Trophoblast cell (in vitro differentiated cells and primary cell): Measurements from ENCODE around the gene MVK.

ENCODE experiments used
- DNase-seq, 2 donors: peaks; one replicate each; pipeline ENCODE4 v3.0.0-alpha.2; 2016
- H2AFZ ChIP-seq: 2 replicates; pipeline ENCODE4 v1.6.1; 2013; ENCODE audit warnings: low read length, moderate library complexity, mild to moderate bottlenecking; ENCODE audit not compliant: insufficient read depth, poor library complexity
- H2AK5ac ChIP-seq: 2 replicates; pipeline ENCODE4 v1.6.1; 2013; ENCODE audit warnings: mild to moderate bottlenecking, low read length
- H2BK120ac ChIP-seq: 2 replicates; pipeline ENCODE4 v1.6.1; 2013; ENCODE audit warnings: low read length, mild to moderate bottlenecking, moderate library complexity; ENCODE audit not compliant: insufficient read depth, poor library complexity
- H2BK12ac ChIP-seq: 2 replicates; pipeline ENCODE4 v1.6.1; 2013; ENCODE audit warnings: mild to moderate bottlenecking, low read length, moderate library complexity
- H2BK5ac ChIP-seq: 2 replicates; pipeline ENCODE4 v1.6.1; 2013; ENCODE audit warnings: low read length, low read depth, moderate library complexity, mild to moderate bottlenecking; ENCODE audit not compliant: poor library complexity
- H3K14ac ChIP-seq: 2 replicates; pipeline ENCODE4 v1.6.1; 2013; ENCODE audit warnings: mild to moderate bottlenecking, low read length
- H3K18ac ChIP-seq: 2 replicates; pipeline ENCODE4 v1.6.1; 2013; ENCODE audit warnings: mild to moderate bottlenecking, low read length
- H3K23ac ChIP-seq: 2 replicates; pipeline ENCODE4 v1.6.1; 2013; ENCODE audit warnings: low read length
- H3K27ac ChIP-seq: 2 replicates; pipeline ENCODE4 v1.5.1; 2013; ENCODE audit warnings: low read depth, mild to moderate bottlenecking, inconsistent platforms, low read length, moderate library complexity
- H3K27me3 ChIP-seq: 2 replicates; pipeline ENCODE4 v1.6.1; 2013; ENCODE audit warnings: inconsistent platforms, mild to moderate bottlenecking, low read length, moderate library complexity; ENCODE audit not compliant: insufficient read depth
- H3K36me3 ChIP-seq, 2 experiments: 1 replicate in 1 of 2; 2 replicates in 1 of 2; pipeline ENCODE4 v1.6.1; 2013; ENCODE audit warnings: low read length in 2 of 2, mild to moderate bottlenecking in 2 of 2, moderate library complexity in 1 of 2; ENCODE audit not compliant: insufficient read depth in 2 of 2, control insufficient read depth in 1 of 2
- H3K4ac ChIP-seq: 2 replicates; pipeline ENCODE4 v1.6.1; 2013; ENCODE audit warnings: low read depth, mild to moderate bottlenecking, low read length, moderate library complexity
- H3K4me1 ChIP-seq, 2 experiments: 1 replicate in 1 of 2; 2 replicates in 1 of 2; pipeline ENCODE4 v1.6.1; 2013; ENCODE audit warnings: low read length in 2 of 2, mild to moderate bottlenecking in 2 of 2, moderate library complexity in 1 of 2; ENCODE audit not compliant: insufficient read depth in 2 of 2, control insufficient read depth in 1 of 2
- H3K4me2 ChIP-seq: 2 replicates; pipeline ENCODE4 v1.6.1; 2013; ENCODE audit warnings: inconsistent platforms, mild to moderate bottlenecking, low read length, moderate library complexity
- H3K4me3 ChIP-seq: 2 replicates; pipeline ENCODE4 v1.5.1; 2013; ENCODE audit warnings: mild to moderate bottlenecking, low read depth, low read length, inconsistent platforms
- H3K79me1 ChIP-seq: one replicate; pipeline ENCODE4 v1.6.1; 2013; ENCODE audit warnings: low read length
- H3K79me2 ChIP-seq: 2 replicates; pipeline ENCODE4 v1.6.1; 2013; ENCODE audit warnings: low read length, mild to moderate bottlenecking; ENCODE audit not compliant: control insufficient read depth, insufficient read depth, poor library complexity
- H3K9ac ChIP-seq: 2 replicates; pipeline ENCODE4 v1.6.1; 2013; ENCODE audit warnings: mild to moderate bottlenecking, low read length
- H3K9me3 ChIP-seq: 2 replicates; pipeline ENCODE4 v1.6.1; 2013; ENCODE audit warnings: low read depth, mild to moderate bottlenecking, control low read depth, inconsistent platforms, low read length; ENCODE audit not compliant: insufficient read depth
- H4K12ac ChIP-seq: 2 replicates; pipeline ENCODE4 v1.6.1; 2013; ENCODE audit warnings: low read depth, mild to moderate bottlenecking, low read length, moderate library complexity
- H4K8ac ChIP-seq: 2 replicates; pipeline ENCODE4 v1.6.1; 2013; ENCODE audit warnings: low read depth, mild to moderate bottlenecking, low read length, moderate library complexity
- H4K91ac ChIP-seq: one replicate; pipeline ENCODE4 v1.6.1; 2013; ENCODE audit warnings: low read depth, mild to moderate bottlenecking, low read length, moderate library complexity
- WGBS: extraction: QIAGEN DNeasy Blood & Tissue Kit; methylation state at CpG from one replicate; pipeline ENCODE4 v1.1.7; 2013; ENCODE audit warnings: missing lambda C conversion rate; ENCODE audit not compliant: insufficient read length, insufficient coverage; ENCODE audit errors: extremely low coverage; 5-methylcytosine and 5-hydroxymethylcytosine counted together

MVK gene

GRCh38 chr12:109642506-109643132 lies 69.0 kb downstream of the MVK start:
- Histone ChIP-seq H3K27ac (no peak overlapping the region), H4K12ac (no peak overlapping the region), H2BK12ac (no peak overlapping the region), H2AK5ac (no peak overlapping the region), H3K4me2 (no peak overlapping the region), H2AFZ (no peak overlapping the region), H3K36me3 (no peaks in the 10 kb centered on the region), H4K91ac (no peak overlapping the region), H3K79me2 (no peaks in the 10 kb centered on the region), H3K79me1 (no peaks in the 10 kb centered on the region), H3K4me3 (no peak overlapping the region), H4K8ac (no peak overlapping the region), H3K27me3 (no peaks in the 10 kb centered on the region), H3K14ac (no peak overlapping the region), H2BK5ac (no peak overlapping the region), H3K23ac (no peak overlapping the region), H3K4me1 (no peaks in the 10 kb centered on the region), H3K4ac (no peak overlapping the region), H3K18ac (no peak overlapping the region), H2BK120ac (no peak overlapping the region), H3K9ac (no peak overlapping the region), H3K9me3 (peaks cover 3% of the 10 kb centered on the region)
- no peak for DNase-seq
- WGBS: no CpG with 5 or more reads among the region's 10 CpGs

- no peaks in the 10 kb centered on the region for H3K4me1 ChIP-seq
- H4K8ac ChIP-seq: no peak overlapping the region
- no peak overlapping the region for H3K4me3 ChIP-seq
- H4K91ac ChIP-seq: no peak overlapping the region
- H2AK5ac ChIP-seq: no peak overlapping the region
- H2BK120ac ChIP-seq: no peak overlapping the region
- no peak overlapping the region for H3K18ac ChIP-seq
- no peak overlapping the region for H2BK12ac ChIP-seq
- H3K9me3 ChIP-seq: no peaks in the 10 kb centered on the region
- no peak overlapping the region for H3K27ac ChIP-seq
- H2BK5ac ChIP-seq: no peak overlapping the region
- no peak overlapping the region for H3K4ac ChIP-seq
- no peaks in the 10 kb centered on the region for H3K36me3 ChIP-seq
- H3K14ac ChIP-seq: no peak overlapping the region
- H4K12ac ChIP-seq: no peak overlapping the region
- no peak overlapping the region for H3K9ac ChIP-seq
- H3K4me2 ChIP-seq: no peak overlapping the region
- H2AFZ ChIP-seq: no peak overlapping the region
- no peak overlapping the region for H3K23ac ChIP-seq
- WGBS: no CpG with 5 or more reads among the region's 11 CpGs
- H3K79me2 ChIP-seq: no peaks in the 10 kb centered on the region
- H3K79me1 ChIP-seq: no peaks in the 10 kb centered on the region
- no peaks in the 10 kb centered on the region for H3K27me3 ChIP-seq
- no peak for DNase-seq
Measured at GRCh38 chr12:109645194-109645593, 71.6 kb downstream of the MVK start.

- Histone ChIP-seq H3K14ac (no peak overlapping the region), H2AK5ac (no peak overlapping the region), H2BK120ac (no peak overlapping the region), H3K36me3 (no peaks in the 10 kb centered on the region), H3K23ac (no peak overlapping the region), H4K91ac (no peak overlapping the region), H2BK12ac (no peak overlapping the region), H3K4me3 (no peak overlapping the region), H2BK5ac (no peak overlapping the region), H3K27ac (no peak overlapping the region), H4K12ac (no peak overlapping the region), H4K8ac (no peak overlapping the region), H3K4ac (no peak overlapping the region), H3K9ac (no peak overlapping the region), H3K9me3 (no peaks in the 10 kb centered on the region), H3K79me1 (no peaks in the 10 kb centered on the region), H3K27me3 (no peaks in the 10 kb centered on the region), H3K4me2 (no peak overlapping the region), H3K4me1 (no peaks in the 10 kb centered on the region), H3K79me2 (no peaks in the 10 kb centered on the region), H3K18ac (no peak overlapping the region), H2AFZ (no peak overlapping the region)
- no CpG with 5 or more reads among the region's 11 CpGs for WGBS
- DNase-seq: no peak
Measured at GRCh38 chr12:109645708-109646107, 72.1 kb downstream of the MVK start.
